ENCODE measurements around the gene DDO.

The DDO gene

DNA sequence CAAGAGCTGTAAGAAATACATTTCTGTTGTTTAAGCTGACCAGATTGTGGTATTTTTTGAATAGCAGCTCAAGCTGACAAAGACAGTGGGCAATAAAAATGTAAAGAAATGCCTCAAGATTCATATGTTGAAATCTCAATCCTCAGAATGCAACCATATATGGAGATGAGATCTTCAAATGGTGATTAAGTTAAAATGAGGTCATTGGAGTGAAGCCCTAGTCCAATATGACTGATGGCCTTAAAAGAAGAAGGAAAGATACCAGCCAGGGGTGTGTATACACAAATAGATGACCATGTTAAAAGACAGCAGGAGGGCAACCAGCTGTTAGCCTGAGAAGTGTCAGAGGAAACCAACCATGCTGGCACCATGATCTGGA lies 7.1 kb upstream of the DDO start:
- H3K27ac ChIP-seq, result no peak overlapping the region
- DNase-seq (ENCODE audit: low read depth, low spot score), result no peak

GRCh38 chr6:110421749-110422443 lies 6.5 kb upstream of the DDO start:
- no peak overlapping the region for H3K27ac ChIP-seq
- DNase-seq (ENCODE audit: low read depth, low spot score), result no peak

DNA sequence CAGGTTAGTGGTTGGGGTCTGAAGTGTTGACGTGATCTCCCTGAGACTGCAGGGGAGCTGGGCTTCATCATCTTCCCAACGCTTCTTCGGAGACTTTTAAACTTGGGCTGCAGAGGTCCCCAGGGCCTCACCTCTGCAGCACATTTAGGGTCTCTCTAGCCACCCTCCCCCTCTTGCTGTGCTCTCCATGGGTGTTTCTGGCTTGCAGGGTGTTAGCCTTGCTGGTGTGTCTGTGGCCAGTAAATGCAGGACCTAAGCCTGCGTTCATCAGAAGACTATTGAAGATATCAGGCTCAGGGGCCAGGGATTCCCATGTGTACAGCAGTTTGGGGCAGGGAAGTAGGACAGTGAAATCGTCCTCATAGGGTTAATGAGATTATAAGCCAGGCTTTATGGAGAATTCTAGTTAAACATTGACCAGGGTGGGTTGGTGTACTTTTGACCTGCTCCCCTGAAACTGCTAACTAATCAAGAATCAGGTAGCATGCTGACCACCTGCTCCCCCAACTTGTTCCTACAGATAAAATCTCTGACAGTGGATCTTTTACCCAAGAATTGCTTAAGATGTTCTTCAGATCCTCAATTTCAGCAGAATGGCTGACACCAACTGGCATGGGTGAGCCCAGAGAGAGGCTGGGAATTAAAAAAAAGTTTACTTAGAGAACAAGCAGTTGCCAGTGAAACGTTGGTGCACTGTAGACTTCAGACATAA lies 3.8 kb upstream of the DDO start:
- DNase-seq (ENCODE audit: low read depth, low spot score), result no peak

GRCh38 chr6:110418594-110418993 lies 3.2 kb upstream of the DDO start:
- DNase-seq (ENCODE audit: low read depth, low spot score), result no peak
- H3K27ac ChIP-seq, result no peak overlapping the region

More for the DNA sequence above, 3.8 kb upstream of the DDO start:
- no peak overlapping the region for H3K27ac ChIP-seq

DNA sequence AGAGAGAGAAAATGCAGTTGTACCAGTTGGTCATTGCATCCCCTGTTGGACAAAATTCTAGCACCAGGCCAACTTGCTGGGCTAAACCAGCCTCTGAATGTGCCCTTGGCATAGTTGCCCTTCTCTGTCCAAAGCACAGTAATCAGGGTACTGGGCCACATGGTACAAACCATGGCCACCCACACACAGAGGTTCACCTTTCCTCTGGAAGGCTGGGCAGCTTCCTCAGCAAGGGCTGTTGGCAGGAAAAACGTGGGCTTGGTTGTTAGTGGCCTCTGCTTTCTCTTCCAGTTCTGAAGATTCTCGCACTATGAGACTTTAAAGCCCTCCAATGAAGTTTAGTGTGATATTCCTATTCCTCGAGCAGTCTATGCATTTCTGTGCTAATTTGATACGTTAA lies 706 bp downstream of the DDO start:
- no peak for DNase-seq (ENCODE audit: low read depth, low spot score)
- no peak overlapping the region for H3K27ac ChIP-seq

GRCh38 chr6:110412360-110412759 lies 3.0 kb downstream of the DDO start:
- no peak for DNase-seq (ENCODE audit: low read depth, low spot score)
- no peak overlapping the region for H3K27ac ChIP-seq

DNA sequence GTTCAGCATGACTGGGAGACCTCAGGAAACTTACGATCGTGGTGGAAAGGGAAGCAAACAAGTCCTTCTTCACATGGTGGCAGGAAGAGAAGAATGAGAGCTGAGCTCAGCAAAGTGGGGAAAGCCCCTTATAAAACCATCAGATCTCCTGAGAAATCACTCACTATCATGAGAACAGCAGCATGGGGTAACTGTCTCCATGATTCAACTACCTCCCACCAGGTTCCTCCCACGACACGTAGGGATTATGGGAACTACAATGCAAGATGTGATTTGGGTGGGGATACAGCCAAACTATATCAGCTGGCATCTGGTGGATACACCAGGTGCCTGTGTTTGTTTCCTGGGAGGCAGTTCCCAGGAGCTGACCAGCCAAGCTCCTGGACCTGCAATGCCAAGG lies 4.9 kb downstream of the DDO start:
- DNase-seq (ENCODE audit: low read depth, low spot score), result no peak
- no peak overlapping the region for H3K27ac ChIP-seq

DNA sequence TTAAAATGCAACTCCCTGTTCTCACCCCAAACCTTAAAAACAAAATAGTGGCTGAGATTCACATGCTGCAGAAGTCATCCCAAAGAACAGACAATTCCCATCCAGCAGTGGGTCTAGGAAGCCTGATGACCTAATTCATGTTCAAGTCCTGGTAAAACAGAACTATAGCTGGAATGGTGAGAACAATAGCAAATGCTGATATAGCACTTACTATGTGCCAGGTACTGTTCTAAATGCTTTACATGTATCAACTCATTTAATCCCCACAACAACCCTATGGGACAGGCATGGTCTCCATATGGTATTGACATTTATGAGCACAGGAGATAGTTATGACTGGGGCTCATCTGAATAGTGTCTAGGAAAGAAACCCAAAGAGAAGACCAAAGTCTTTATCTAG lies 5.6 kb downstream of the DDO start:
- no peak overlapping the region for H3K27ac ChIP-seq
- no peak for DNase-seq (ENCODE audit: low read depth, low spot score)

- H3K27ac ChIP-seq, result no peak overlapping the region
- DNase-seq (ENCODE audit: low read depth, low spot score), result no peak
These were observed 6.5 kb downstream of the DDO start for GRCh38 chr6:110408901-110409300.

GRCh38 chr6:110404607-110405006 lies 10.8 kb downstream of the DDO start:
- no peak for DNase-seq (ENCODE audit: low read depth, low spot score)
- no peak overlapping the region for H3K27ac ChIP-seq

GRCh38 chr6:110401585-110402176 lies 13.7 kb downstream of the DDO start:
- DNase-seq (ENCODE audit: low read depth, low spot score), result no peak
- H3K27ac ChIP-seq, result no peak overlapping the region

DNA sequence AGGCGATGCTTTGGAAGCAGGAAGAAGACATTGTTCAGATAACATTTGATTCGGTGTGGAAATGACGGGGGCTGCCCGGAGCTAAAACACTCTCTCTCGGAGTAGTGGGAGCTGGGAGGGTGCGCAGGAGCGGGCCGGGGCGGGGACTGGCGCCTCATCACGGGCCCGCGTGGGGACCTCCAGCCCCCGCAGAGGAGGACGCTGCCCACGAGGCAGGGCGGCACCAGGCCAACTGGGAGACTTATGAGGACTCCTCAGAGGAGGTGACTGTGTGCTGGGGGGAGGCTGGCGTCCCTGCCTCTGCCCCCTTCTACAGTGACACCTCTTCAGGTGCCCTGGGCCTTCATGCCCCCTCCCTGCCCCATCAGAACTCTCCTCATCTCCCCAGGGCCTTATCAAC lies 15.2 kb downstream of the DDO start:
- no peak overlapping the region for H3K27ac ChIP-seq
- no peak for DNase-seq (ENCODE audit: low read depth, low spot score)

DNA sequence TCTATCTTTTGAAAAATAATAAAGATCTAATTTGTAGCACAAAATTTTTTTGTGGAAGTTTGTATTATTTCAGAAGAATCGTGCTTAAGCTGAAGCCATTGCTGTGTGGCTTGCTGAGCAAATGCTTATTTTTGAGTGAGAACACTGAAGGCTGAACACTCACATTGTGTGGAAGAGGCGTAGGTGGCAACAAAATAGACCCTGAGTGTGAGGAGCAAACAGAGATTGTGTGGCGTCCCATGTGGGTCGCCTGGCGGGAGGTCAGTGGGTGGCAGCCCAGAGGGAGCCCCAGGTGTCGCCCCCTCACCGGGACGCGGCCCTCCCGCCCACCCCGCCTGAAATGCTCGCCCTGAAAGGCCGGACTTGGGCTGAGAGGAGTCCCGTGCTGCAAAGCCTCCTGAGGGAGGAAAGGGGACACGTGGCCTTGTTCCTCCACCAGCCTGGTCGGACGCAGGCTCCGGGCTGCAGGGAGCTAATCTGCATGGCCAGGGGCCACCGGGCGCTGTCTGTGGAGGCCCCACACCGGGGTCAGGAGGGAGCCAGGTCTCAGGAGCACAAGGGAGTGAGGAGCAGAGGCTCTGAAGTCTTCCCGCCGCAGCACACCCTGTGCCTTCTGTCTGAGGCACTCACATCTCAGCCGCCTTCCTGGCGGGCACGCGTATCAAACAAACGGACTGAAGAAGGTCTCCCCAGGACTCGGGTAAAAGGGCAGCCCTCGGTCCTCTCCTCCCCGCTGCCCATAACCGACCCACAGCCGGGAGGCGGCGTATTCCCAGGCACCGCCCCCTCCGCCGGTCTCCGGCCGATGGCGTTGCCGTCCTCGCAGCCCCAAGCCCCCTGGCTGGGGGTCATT lies 15.9 kb downstream of the DDO start:
- DNase-seq (ENCODE audit: low read depth, low spot score), result no peak
- H3K27ac ChIP-seq, result no peak overlapping the region

DNA sequence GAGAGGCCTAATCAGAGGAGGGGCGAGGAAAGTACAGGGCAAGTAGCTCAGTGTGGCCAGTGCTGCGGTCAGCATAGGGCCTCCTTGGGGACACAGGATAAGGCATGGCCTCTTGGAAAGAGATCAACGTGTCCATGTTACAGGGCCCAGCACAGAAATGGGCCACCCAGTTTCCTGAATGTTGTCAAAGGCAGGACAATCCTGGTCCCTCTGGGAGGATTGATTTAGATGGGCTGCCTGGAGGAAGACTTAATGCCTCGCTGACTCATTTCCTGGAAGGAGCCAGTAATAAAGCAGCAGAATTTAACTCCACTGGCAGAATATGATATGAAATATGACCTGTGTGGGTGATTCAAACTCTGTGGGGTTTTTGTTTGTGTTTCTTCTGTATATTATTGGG lies 16.6 kb downstream of the DDO start:
- DNase-seq (ENCODE audit: low read depth, low spot score), result no peak
- H3K27ac ChIP-seq, result no peak overlapping the region

DNA sequence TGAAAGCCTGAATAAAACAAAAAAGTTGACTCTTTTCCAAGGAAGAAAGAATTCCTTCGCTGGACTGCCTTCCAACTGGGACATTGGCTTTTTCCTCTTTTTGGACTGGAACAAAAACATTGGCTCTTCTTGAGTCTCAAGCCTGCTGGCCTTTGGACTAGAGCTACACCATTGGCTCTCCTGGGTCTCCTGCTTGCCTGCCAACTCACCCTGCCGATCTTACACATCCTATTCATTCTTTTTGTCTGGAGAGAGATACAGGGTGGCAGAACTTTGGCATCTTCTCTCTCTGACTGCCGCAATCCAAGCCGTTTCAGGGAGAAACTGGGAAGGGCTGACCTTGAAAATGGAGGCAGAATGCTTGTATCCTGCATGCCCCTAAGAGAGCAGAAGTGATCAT lies 20.2 kb downstream of the DDO start:
- no peak for DNase-seq (ENCODE audit: low read depth, low spot score)
- H3K27ac ChIP-seq, result no peak overlapping the region

DNA sequence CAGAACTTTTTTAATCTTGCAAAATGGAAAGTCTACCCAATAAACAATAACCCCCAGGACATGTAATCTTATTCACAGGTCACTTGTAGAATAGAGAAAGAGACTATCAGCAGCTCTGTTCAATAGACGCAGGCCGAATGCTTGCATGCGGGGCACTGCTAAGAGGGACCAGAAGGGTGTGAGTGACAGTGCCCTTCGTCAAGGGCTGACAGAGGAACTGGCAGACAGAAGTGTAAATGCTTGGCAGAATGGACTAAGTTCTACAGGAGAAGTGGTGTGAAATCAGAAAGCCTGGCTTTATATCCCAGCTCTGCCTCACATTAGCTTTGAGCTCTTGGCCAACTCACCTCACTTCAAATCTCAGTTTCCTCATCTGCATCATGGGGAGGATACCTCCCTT lies 21.0 kb downstream of the DDO start:
- no peak overlapping the region for H3K27ac ChIP-seq
- no peak for DNase-seq (ENCODE audit: low read depth, low spot score)

- no peak for DNase-seq (ENCODE audit: low read depth, low spot score)
- no peak overlapping the region for H3K27ac ChIP-seq
These were observed 22.6 kb downstream of the DDO start for GRCh38 chr6:110392727-110393126.

GRCh38 chr6:110390404-110390803 lies 25.0 kb downstream of the DDO start:
- no peak overlapping the region for H3K27ac ChIP-seq
- DNase-seq (ENCODE audit: low read depth, low spot score), result no peak

- no peak overlapping the region for H3K27ac ChIP-seq
- DNase-seq (ENCODE audit: low read depth, low spot score), result no peak
These were observed 25.5 kb downstream of the DDO start for GRCh38 chr6:110389689-110390382.

DNA sequence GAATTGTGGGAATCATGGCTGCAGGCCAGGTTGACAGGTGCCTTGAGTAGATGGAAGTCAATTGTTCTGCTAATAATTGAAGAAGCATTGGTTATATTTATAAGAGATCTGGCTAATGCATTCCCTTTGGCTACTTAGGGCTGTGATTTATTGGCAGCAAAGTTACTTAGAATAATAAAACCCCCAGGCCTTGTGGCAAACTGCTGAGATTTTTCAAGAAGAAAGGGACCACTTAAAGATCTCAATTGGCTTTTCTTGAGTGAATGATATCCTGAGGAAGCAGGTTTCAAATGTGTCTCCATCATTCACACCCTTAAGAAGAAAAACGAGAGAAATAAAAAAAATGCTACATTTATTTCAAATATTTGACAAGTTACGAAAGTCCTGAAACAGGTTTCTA lies 27.4 kb downstream of the DDO start:
- H3K27ac ChIP-seq, result no peak overlapping the region
- DNase-seq (ENCODE audit: low read depth, low spot score), result no peak

All from epithelial cell of prostate (primary cell).